Occipital lobe (tissue), 2 donors: ENCODE data around the gene SOCS1. TPM values are rescaled to one million over a fixed set of nuclear protein-coding genes. Genes with fewer than 3 reads are reported as not detected.
A peak's percentile ranks its signal among the peaks of the same experiment; 100 is the strongest.

Source experiments
- DNase-seq: peaks from one replicate; lab custom pipeline; 2025; lab: John Stamatoyannopoulos, UW
- total RNA-seq: library from RNA; depleted of rRNA; stranded (reverse); fragments of >200 nt; gene quantifications from one replicate; pipeline ENCODE4 v1.2.3, GENCODE V29; 2014

The SOCS1 gene
- total RNA-seq, 1 donor from 2014 or later, result not detected

- no peak for DNase-seq
Measured at GRCh38 chr16:11262915-11263314, 6.9 kb upstream of the SOCS1 start.

- no peak for DNase-seq
Measured at GRCh38 chr16:11260596-11260966, 4.6 kb upstream of the SOCS1 start.

GRCh38 chr16:11259655-11260595 is 3.9 kb upstream of the SOCS1 start:
- DNase-seq, result no peak

GRCh38 chr16:11258553-11259492 is 2.8 kb upstream of the SOCS1 start:
- peak; percentile 7 for DNase-seq

- peak; percentile 35 for DNase-seq
Measured at GRCh38 chr16:11257131-11257938, 1.3 kb upstream of the SOCS1 start.

- DNase-seq, result no peak
Measured at GRCh38 chr16:11256661-11257130, 692 bp upstream of the SOCS1 start.

- no peak for DNase-seq
Measured at GRCh38 chr16:11254913-11255736, 879 bp downstream of the SOCS1 start.

GRCh38 chr16:11253995-11254912 is 1.8 kb downstream of the SOCS1 start:
- DNase-seq, result no peak

GRCh38 chr16:11253009-11253994 is 2.7 kb downstream of the SOCS1 start:
- no peak for DNase-seq

- DNase-seq, result no peak
Measured at GRCh38 chr16:11252482-11252931, 3.5 kb downstream of the SOCS1 start.

GRCh38 chr16:11251525-11252481 is 4.2 kb downstream of the SOCS1 start:
- no peak for DNase-seq

- no peak for DNase-seq
Measured at GRCh38 chr16:11250786-11251524, 5.0 kb downstream of the SOCS1 start.

GRCh38 chr16:11250091-11250785 is 5.8 kb downstream of the SOCS1 start:
- DNase-seq, result no peak

- DNase-seq, result no peak
Measured at GRCh38 chr16:11249233-11250061, 6.6 kb downstream of the SOCS1 start.
